NCI-H2196 treated with DMSO at 0.1 percent for 48 hours (cell line): ENCODE measurements around the gene RIC3.
"Not testable (repeated sequence)": the region's sequence is repeated elsewhere in the genome, so short reads cannot be mapped to it uniquely, and the experiment has no call there.

Source experiments
- DNase-seq: peaks from one replicate; lab custom pipeline; 2025; ENCODE audit not compliant: unreplicated experiment; lab: John Stamatoyannopoulos, UW

Gene RIC3

GRCh38 chr11:8192016-8192895 is 23.4 kb upstream of the RIC3 start:
- peak; percentile 43 for DNase-seq

GRCh38 chr11:8190431-8190830 is 21.6 kb upstream of the RIC3 start:
- no peak for DNase-seq

GRCh38 chr11:8186429-8186828 is 17.6 kb upstream of the RIC3 start:
- no peak for DNase-seq

GRCh38 chr11:8183111-8183510 is 14.3 kb upstream of the RIC3 start:
- no peak for DNase-seq

GRCh38 chr11:8180469-8180868 is 11.6 kb upstream of the RIC3 start:
- no peak for DNase-seq

GRCh38 chr11:8178297-8178696 is 9.5 kb upstream of the RIC3 start:
- no peak for DNase-seq

GRCh38 chr11:8177136-8177535 is 8.3 kb upstream of the RIC3 start:
- no peak for DNase-seq

GRCh38 chr11:8167796-8168195 is 1.0 kb downstream of the RIC3 start:
- no peak for DNase-seq

- DNase-seq = no peak
These were observed 4.1 kb downstream of the RIC3 start for GRCh38 chr11:8164746-8165145.

GRCh38 chr11:8161627-8162304 is 7.1 kb downstream of the RIC3 start:
- DNase-seq = not testable (repeated sequence)

GRCh38 chr11:8156877-8157276 is 11.9 kb downstream of the RIC3 start:
- DNase-seq = no peak

- DNase-seq = no peak
These were observed 19.1 kb downstream of the RIC3 start for GRCh38 chr11:8149726-8150125.

GRCh38 chr11:8138526-8138925 is 30.3 kb downstream of the RIC3 start:
- DNase-seq = no peak

GRCh38 chr11:8127447-8127846 is 41.4 kb downstream of the RIC3 start:
- DNase-seq = no peak

GRCh38 chr11:8126649-8127289 is 42.1 kb downstream of the RIC3 start:
- no peak for DNase-seq

- DNase-seq = no peak
These were observed 46.6 kb downstream of the RIC3 start for GRCh38 chr11:8122173-8122764.

- DNase-seq = no peak
These were observed 57.2 kb downstream of the RIC3 start for GRCh38 chr11:8111636-8112035.

GRCh38 chr11:8110396-8110795 is 58.4 kb downstream of the RIC3 start:
- DNase-seq = no peak

- DNase-seq = no peak
These were observed 59.1 kb downstream of the RIC3 start for GRCh38 chr11:8109675-8110074.

GRCh38 chr11:8108421-8108820 is 60.4 kb downstream of the RIC3 start:
- DNase-seq = no peak

- no peak for DNase-seq
These were observed 61.2 kb downstream of the RIC3 start for GRCh38 chr11:8107642-8108041.

- DNase-seq = no peak
These were observed 62.1 kb downstream of the RIC3 start for GRCh38 chr11:8106679-8107078.
